Large intestine (tissue), 3 donors: Measurements from ENCODE around the gene MST1. TPM values are rescaled to one million over a fixed set of nuclear protein-coding genes. Genes with fewer than 3 reads are reported as not detected.

Experiments used
- DNase-seq, 2 donors: peaks; one replicate each; pipeline versions ENCODE4 v3.0.0 to v3.0.0-alpha.2; 2013
- H3K27ac ChIP-seq: one replicate; pipeline ENCODE4 v1.5.1; 2013; ENCODE audit warnings: low read length
- H3K27me3 ChIP-seq: 2 replicates; pipeline ENCODE4 v1.6.1; 2013; ENCODE audit warnings: low read length; ENCODE audit not compliant: control insufficient read depth, insufficient read depth
- H3K36me3 ChIP-seq: 2 replicates; pipeline ENCODE4 v1.6.1; 2013; ENCODE audit warnings: low read length; ENCODE audit not compliant: control insufficient read depth, insufficient read depth
- H3K4me1 ChIP-seq: one replicate; pipeline ENCODE4 v1.6.1; 2013; ENCODE audit warnings: low read length; ENCODE audit not compliant: control insufficient read depth, insufficient read depth
- H3K4me3 ChIP-seq: one replicate; pipeline ENCODE4 v1.5.1; 2013; ENCODE audit warnings: low read length
- H3K9me3 ChIP-seq: one replicate; pipeline ENCODE4 v1.6.1; 2013; ENCODE audit warnings: mild to moderate bottlenecking, low read depth, low read length, moderate library complexity; ENCODE audit not compliant: control insufficient read depth
- WGBS: methylation state at CpG from one replicate; pipeline ENCODE4 v1.1.5; 2013; ENCODE audit warnings: low lambda C conversion rate; ENCODE audit not compliant: insufficient coverage; 5-methylcytosine and 5-hydroxymethylcytosine counted together
- polyA plus RNA-seq: library from polyadenylated mRNA; unstranded; fragments of 120-200 nt; gene quantifications from one replicate; pipeline ENCODE4 v1.2.1, GENCODE V29; 2013

Gene MST1
- polyA plus RNA-seq, 1 donor, result 464 TPM

DNA sequence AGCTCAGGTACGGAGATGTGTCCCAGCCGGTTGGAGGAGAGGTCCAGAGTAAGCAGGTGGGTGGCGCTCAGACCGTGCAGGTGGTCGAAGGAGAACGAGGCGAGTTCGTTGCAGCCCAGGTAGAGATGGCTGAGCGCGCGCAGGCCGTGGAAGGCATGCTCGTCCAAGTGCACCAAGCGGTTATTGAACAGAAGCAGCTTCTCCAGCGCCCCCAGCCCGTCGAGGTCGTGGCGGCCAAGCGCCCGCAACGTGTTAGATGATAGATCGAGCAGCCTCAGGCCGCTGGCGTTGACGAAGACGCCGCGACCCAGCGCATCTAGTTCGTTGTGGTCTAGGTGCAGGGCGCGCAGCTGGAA lies 29.6 kb upstream of the MST1 start:
- no peak overlapping the region for H3K27ac ChIP-seq
- DNase-seq, result no peak
- H3K4me3 ChIP-seq, result peak overlapping the region; percentile 44
- peaks cover 11% of the 10 kb centered on the region for H3K9me3 ChIP-seq
- H3K27me3 ChIP-seq, result no peaks in the 10 kb centered on the region
- peaks cover 22% of the 10 kb centered on the region for H3K4me1 ChIP-seq
- WGBS, result no CpG with 5 or more reads among the region's 33 CpGs
- H3K36me3 ChIP-seq, result peaks cover 59% of the 10 kb centered on the region

DNA sequence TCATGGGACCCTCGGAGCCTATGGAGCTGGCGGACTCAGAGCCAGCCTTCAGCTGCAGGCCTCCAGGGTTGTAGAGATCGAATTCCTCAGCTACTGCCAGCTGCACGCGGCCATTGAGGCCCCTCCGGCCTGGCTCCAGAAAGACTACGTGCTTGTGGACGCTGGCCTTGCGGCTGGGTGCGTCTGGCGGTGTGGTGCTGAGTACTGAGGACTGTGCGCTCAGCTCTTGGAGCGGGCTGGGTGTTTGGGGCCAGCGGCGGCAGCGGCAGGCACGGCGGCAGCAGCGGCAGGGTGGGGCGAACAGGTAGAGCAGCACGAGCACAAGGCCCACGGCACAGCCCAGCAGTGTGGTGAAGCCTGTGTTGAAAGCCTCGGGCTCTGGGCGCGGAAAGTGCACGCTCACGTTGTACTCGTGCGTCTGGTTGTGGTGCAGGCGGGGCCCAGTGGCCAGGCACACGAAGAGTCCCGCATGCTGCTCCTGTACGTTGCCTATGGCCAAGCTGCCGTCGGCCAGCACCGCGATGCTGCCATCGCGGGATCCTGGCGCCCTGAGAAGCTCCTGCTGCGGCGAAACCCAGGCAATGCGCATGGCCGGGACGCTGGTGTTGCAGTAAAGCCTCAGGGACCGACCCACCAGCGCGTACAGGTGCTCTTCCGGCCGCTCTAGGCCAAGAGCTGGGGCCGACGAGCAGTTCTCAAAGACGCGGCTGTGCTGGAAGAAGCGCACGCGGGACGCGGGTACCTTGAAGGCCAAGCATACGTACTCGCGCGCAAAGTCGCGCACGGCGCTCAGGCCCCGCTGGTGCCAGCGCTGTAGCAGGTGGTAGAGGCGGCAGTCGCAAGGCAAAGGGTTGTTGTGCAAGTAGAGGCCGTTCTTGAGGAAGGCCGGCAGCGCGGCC lies 28.9 kb upstream of the MST1 start:
- H3K4me1 ChIP-seq, result peaks cover 22% of the 10 kb centered on the region
- no peak overlapping the region for H3K4me3 ChIP-seq
- no peak for DNase-seq
- WGBS, result no CpG with 5 or more reads among the region's 75 CpGs
- peaks cover 11% of the 10 kb centered on the region for H3K9me3 ChIP-seq
- no peaks in the 10 kb centered on the region for H3K27me3 ChIP-seq
- H3K36me3 ChIP-seq, result peaks cover 65% of the 10 kb centered on the region
- no peak overlapping the region for H3K27ac ChIP-seq

DNA sequence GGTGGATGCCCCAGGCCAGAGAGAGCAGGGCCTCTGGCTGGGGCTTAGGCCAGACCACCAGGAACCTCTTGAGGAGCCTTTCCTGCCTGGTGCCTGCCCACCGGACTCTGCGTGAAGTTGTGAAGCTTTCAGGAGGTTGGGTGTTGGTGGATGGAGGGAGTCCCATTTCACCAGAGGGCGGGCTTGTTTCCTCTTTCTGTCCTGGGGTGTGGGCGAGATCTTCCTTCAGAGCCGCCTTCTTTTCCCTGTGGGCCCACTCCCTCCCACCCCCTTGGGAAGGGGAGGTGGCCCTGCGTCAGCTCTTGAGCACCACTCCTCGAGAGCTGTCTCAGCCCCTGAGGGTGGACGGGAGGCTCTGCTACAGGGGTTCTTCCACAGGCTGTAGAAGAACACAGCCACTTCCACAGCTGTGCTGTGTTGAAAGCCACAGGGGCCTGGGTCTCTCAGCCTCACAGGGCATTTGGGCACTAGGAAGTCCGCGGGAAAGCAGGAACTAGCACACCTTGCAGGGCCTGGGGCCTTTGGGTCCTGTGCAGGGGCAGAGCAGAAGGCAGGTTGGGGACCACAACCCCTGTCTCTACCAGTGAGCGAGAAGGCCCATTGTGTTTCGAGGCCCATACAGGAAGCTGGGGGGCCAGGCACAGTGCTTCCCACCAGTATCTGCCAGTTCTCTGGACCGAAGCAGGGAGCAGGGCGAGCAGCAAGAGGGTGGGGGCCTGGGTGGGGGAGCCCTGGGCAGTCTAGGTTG lies 28.1 kb upstream of the MST1 start:
- Histone ChIP-seq H3K4me3 (no peak overlapping the region), H3K9me3 (peaks cover 11% of the 10 kb centered on the region), H3K36me3 (peaks cover 68% of the 10 kb centered on the region), H3K4me1 (peaks cover 16% of the 10 kb centered on the region), H3K27me3 (no peaks in the 10 kb centered on the region), H3K27ac (no peak overlapping the region)
- DNase-seq, result no peak
- WGBS, result no CpG with 5 or more reads among the region's 14 CpGs

DNA sequence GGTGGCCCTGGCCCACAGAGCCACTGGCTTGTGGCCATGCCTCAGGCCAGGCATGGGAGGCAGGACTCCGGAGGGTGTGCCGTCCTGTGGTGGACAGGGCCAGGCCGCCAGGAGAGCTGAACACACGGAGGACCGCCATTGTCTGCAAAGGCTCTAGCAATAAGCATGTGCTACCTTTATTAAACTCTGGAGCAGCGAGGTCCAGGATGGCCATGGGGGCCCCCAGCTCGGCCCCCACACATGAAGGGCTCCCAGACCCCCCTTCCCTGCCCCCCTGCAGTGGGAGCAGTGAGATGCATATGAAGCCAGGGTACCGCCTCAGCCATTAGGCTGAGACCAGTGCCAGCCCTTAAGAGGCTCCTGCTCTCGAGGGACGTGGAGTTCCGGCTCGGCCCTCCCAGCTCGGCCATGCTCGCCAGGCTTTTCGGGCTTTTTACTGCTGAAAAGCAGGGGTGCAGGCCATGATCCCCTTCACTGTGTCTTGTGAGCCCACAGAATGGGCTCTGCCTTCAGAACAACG lies 27.5 kb upstream of the MST1 start:
- Histone ChIP-seq H3K4me3 (no peak overlapping the region), H3K4me1 (peaks cover 15% of the 10 kb centered on the region), H3K27ac (no peak overlapping the region), H3K9me3 (peaks cover 11% of the 10 kb centered on the region), H3K27me3 (no peaks in the 10 kb centered on the region), H3K36me3 (peaks cover 64% of the 10 kb centered on the region)
- WGBS, result no CpG with 5 or more reads among the region's 16 CpGs
- DNase-seq, result no peak

DNA sequence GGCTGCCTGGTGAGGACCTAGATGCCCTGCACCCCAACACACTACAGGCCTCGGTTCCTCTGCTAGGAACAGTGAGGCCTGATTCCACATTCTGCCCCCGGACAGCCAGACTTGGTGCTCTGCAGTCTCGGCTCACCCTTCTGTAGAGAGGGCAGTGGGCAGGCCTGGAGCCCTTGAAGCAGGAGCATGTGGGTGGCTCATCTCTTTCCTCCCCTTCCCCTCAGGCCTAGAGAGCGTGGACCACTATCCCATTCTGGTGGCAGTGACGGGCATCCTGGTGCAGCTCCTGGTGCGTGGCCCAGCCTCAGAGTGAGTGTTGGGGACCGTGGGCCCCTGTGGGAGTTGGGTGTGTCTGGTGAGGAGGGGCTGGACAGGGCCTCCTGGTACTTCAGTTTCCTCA lies 26.9 kb upstream of the MST1 start:
- Histone ChIP-seq H3K4me3 (no peak overlapping the region), H3K27me3 (no peaks in the 10 kb centered on the region), H3K9me3 (peaks cover 11% of the 10 kb centered on the region), H3K4me1 (peaks cover 15% of the 10 kb centered on the region), H3K27ac (no peak overlapping the region), H3K36me3 (peaks cover 64% of the 10 kb centered on the region)
- no peak for DNase-seq
- WGBS, result no CpG with 5 or more reads among the region's 7 CpGs

DNA sequence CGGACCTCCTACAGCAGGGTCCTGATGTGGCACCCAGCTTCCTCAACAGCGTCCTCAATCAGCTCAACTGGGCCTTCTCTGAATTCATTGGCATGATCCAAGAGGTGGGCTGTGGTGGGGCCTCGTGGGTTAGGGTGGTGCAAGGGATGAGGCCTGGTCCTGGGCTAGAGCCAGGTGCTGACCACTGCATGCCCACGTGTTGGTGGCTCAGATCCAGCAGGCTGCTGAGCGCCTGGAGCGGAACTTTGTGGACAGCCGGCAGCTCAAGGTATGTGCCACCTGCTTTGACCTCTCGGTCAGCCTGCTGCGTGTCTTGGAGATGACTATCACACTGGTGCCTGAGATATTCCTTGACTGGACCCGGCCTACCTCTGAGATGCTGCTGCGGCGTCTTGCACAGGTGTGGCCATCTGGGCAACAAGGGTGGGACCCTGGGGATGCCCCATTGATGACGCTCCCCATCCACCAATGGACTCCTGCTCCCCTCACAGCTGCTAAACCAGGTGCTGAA lies 26.4 kb upstream of the MST1 start:
- WGBS, result no CpG with 5 or more reads among the region's 13 CpGs
- Histone ChIP-seq H3K4me3 (no peak overlapping the region), H3K36me3 (peaks cover 60% of the 10 kb centered on the region), H3K27ac (no peak overlapping the region), H3K4me1 (peaks cover 15% of the 10 kb centered on the region), H3K27me3 (no peaks in the 10 kb centered on the region), H3K9me3 (peaks cover 11% of the 10 kb centered on the region)
- no peak for DNase-seq

DNA sequence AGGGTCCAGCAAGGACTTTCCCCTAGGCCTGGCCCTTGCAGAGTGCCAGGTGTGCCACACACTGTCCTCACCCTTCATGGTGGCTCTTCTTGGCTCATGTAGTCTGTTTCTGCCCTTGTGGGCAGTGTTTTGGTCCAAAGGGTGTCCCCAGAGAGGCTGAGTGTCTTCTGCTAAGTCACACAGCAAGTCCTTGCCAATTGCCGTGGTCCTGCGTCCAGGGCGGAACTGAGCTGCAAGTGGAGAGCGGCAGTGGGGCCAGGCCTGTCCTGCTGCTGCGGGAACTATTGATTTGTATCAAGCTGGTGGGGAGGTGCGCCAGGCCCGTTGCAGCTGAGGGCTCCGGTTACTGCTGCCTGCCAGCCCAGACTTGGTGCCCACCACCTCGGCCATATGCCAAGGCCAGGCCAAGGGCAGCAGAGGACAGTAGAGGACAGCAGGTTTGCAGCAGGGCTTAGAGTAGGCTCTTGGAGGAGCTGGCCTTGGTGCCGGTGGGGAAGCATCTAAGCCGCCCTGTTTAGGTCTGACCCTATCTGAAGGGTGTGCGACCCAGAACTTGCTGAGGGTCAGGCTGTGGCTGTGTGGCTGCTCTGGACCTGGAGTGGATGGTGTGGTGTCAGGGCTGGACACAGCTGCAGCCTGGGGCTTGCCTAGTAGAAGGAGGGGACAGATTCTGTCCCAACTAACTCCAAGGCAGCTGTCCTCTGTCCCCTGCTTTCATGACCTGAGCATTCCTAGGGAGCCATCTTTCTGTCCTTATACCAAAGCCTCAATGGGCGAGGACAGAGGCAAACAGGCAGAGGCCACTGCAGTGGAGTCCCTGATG lies 25.7 kb upstream of the MST1 start:
- Histone ChIP-seq H3K4me1 (peaks cover 15% of the 10 kb centered on the region), H3K27ac (no peak overlapping the region), H3K27me3 (no peaks in the 10 kb centered on the region), H3K9me3 (peaks cover 11% of the 10 kb centered on the region), H3K36me3 (peaks cover 56% of the 10 kb centered on the region), H3K4me3 (no peak overlapping the region)
- WGBS, result no CpG with 5 or more reads among the region's 13 CpGs
- DNase-seq, result no peak

DNA sequence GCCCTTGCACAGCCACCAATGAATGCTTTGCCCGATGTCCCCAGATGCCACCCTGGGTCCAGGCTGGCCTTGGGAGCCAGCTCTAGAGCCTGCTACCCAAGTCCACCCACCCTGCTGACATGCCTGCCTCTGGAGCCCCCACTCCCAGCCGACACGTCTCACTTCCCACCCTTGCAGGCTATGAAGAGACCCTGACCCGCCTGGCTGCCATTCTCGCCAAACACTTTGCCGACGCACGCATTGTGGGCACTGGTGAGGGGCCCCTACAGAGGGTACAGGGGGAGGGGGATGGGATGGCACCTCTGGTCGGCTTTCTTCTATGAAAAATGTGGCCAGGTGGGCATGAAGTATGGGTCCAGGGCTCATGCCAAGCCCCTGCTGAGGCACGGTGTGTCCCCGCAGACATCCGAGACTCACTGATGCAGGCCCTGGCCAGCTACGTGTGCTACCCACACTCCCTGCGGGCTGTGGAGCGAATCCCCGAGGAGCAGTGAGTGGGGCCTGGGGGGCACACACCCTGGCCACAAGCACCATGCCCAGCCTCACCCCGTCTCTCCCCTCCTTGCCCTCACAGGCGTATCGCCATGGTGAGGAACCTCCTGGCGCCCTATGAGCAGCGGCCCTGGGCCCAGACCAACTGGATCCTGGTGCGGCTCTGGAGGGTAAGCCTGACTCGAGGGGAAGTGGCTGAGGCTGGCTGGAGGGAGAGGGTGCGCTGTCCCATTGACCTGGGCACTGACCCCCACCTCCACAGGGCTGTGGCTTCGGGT lies 24.2 kb upstream of the MST1 start:
- no CpG with 5 or more reads among the region's 25 CpGs for WGBS
- H3K4me1 ChIP-seq, result peaks cover 6% of the 10 kb centered on the region
- H3K27ac ChIP-seq, result no peak overlapping the region
- DNase-seq, result no peak
- H3K36me3 ChIP-seq, result peaks cover 56% of the 10 kb centered on the region
- H3K4me3 ChIP-seq, result no peak overlapping the region
- H3K9me3 ChIP-seq, result peaks cover 7% of the 10 kb centered on the region
- no peaks in the 10 kb centered on the region for H3K27me3 ChIP-seq

DNA sequence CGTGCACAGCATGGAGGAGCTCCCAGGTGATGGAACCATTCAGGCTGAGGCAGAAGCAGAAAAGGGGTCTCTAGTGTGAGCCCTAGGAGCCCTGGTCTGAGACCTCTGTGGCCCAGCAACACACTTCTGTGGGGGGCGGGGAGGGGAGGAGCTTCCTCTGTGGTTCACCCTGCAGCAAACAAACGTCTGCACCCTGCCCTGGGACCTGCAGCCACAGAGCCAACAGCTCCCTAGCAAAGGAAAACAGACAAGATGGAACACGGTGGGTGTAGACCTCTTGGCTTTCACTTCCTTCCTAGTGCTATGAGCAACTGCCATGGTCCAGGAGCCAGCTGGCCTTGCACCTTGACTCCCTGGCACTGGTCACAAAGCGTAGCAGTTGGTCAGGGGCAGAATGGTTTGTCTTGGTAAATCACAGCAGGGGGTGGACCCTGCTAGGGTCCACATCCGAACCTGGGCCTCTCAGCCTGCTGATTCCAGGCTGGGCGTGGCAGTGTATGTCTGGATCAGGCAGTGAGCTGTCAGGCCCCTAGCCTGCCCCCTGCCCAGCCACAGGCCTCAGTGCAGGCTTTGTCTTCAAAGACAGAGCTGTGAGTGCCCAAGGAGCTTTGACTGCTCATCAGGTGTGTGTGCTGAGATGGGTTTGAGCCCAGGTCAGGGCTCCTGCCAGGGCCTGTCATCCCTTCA lies 23.5 kb upstream of the MST1 start:
- Histone ChIP-seq H3K36me3 (peaks cover 61% of the 10 kb centered on the region), H3K4me3 (no peak overlapping the region), H3K4me1 (peaks cover 2% of the 10 kb centered on the region), H3K9me3 (no peaks in the 10 kb centered on the region), H3K27ac (no peak overlapping the region), H3K27me3 (no peaks in the 10 kb centered on the region)
- no peak for DNase-seq
- no CpG with 5 or more reads among the region's 7 CpGs for WGBS
